HG02763 (cell line): ENCODE measurements around the gene ASTL.

Experiments used
- ATAC-seq: cut with Tn5 transposase; IDR thresholded peaks from one replicate; pipeline ENCODE4 v1.9.1; 2021; ENCODE audit warnings: mild to moderate bottlenecking, moderate library complexity; ENCODE audit not compliant: unreplicated experiment

Gene ASTL

GRCh38 chr2:96083989-96084857, 54.1 kb downstream of the ASTL start:
- no peak for ATAC-seq

GRCh38 chr2:96083064-96083939, 55.0 kb downstream of the ASTL start:
- no peak for ATAC-seq

GRCh38 chr2:96082211-96083063, 55.9 kb downstream of the ASTL start:
- ATAC-seq = no peak

GRCh38 chr2:96081042-96081441, 57.3 kb downstream of the ASTL start:
- no peak for ATAC-seq

GRCh38 chr2:96075199-96075771, 63.0 kb downstream of the ASTL start:
- ATAC-seq = no peak

- no peak for ATAC-seq
Measured at GRCh38 chr2:96074156-96074555, 64.1 kb downstream of the ASTL start.

- no peak for ATAC-seq
Measured at GRCh38 chr2:96073170-96073775, 65.0 kb downstream of the ASTL start.
